Cardiac fibroblast (primary cell): Measurements from ENCODE around the gene GCSH.

ENCODE experiments used
- DNase-seq, 2 donors: peaks; one replicate each; pipeline versions ENCODE4 v3.0.0 to v3.0.0-alpha.2; 2010; ENCODE audit warnings: low read depth in 2 of 2
- H3K4me3 ChIP-seq, 2 donors: replicated peaks in 1 of 2; 1 replicate in 1 of 2; 2 replicates in 1 of 2; pipeline ENCODE4 v1.5.1; 2011; ENCODE audit warnings: low read depth in 2 of 2, low read length in 2 of 2, mild to moderate bottlenecking in 2 of 2, moderate library complexity in 1 of 2
- CTCF ChIP-seq: IDR thresholded peaks from one replicate; pipeline ENCODE4 v1.5.1; 2011; ENCODE audit warnings: low read depth, mild to moderate bottlenecking, low read length, inconsistent platforms

The GCSH gene

GRCh38 chr16:81101702-81102101, 5.5 kb upstream of the GCSH start:
- no peak for TF ChIP-seq CTCF
- DNase-seq: no peak
- no peak overlapping the region for H3K4me3 ChIP-seq

GRCh38 chr16:81099958-81100357, 3.8 kb upstream of the GCSH start:
- no peak overlapping the region for H3K4me3 ChIP-seq
- no peak for TF ChIP-seq CTCF
- no peak for DNase-seq

GRCh38 chr16:81097230-81097629, 1.0 kb upstream of the GCSH start:
- no peak for DNase-seq
- H3K4me3 ChIP-seq: no peak overlapping the region
- TF ChIP-seq CTCF: no peak

- peak overlapping the region in 1 of 2 donors; percentile 77 for H3K4me3 ChIP-seq
- TF ChIP-seq CTCF: no peak
- no peak for DNase-seq
Observed at GRCh38 chr16:81096715-81097208, 567 bp upstream of the GCSH start.

GRCh38 chr16:81095653-81095952, 592 bp downstream of the GCSH start:
- H3K4me3 ChIP-seq: peak overlapping the region; percentile 69 to 77
- no peak for DNase-seq
- no peak for TF ChIP-seq CTCF

- no peak for TF ChIP-seq CTCF
- H3K4me3 ChIP-seq: peak overlapping the region; percentile 69 to 77
- peak; percentile 18 to 51 for DNase-seq
Observed at GRCh38 chr16:81094771-81095251, 1.4 kb downstream of the GCSH start.

- TF ChIP-seq CTCF: no peak
- DNase-seq: no peak
- H3K4me3 ChIP-seq: no peak overlapping the region
Observed at GRCh38 chr16:81088836-81089235, 7.4 kb downstream of the GCSH start.
